GM18870 (cell line): Measurements from ENCODE around the gene ASCL2.
"Not testable (repeated sequence)": the region's sequence is repeated elsewhere in the genome, so short reads cannot be mapped to it uniquely, and the experiment has no call there.

Experiments
- ATAC-seq: cut with Tn5 transposase; IDR thresholded peaks from one replicate; pipeline ENCODE4 v1.9.1; 2021; ENCODE audit warnings: moderate library complexity; ENCODE audit not compliant: unreplicated experiment

ASCL2 gene

GRCh38 chr11:2237457-2238238 is 32.7 kb downstream of the ASCL2 start:
- ATAC-seq = no peak

DNA sequence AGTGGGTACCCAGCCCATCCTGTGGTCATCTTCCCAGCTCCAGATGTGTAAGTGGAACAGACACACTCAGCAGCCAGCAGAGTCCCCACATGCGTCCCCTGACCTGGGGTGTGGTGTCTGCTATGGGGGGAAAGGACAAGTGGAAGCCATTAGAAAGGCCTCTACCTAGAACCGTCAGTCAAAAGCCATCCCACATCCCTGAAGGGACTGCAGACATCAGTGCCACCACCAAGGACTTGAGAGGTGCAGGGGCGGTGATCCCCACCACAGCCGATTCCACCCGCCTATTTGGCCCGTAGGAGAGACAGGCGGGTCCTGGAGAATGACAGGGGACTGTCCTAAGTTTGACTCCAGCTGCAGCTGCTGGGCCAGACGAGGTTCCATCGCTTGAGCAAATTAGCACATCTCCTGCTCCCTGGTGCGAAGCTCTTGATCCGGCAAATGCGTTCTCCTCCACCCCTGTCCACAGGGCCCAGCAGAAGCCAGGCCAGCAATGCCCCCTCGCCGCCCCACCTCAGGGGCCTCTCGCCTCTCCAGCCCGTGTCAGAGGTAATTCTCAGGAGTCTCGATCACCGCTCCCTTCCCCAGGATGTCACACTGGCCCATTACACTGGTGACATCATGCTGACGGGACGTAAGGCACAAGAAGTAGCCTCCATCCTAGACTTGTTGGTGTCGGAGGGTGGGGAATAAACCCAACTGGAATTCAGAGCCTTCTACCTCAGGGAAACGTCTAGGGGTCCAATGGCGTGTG is 33.8 kb downstream of the ASCL2 start:
- ATAC-seq = not testable (repeated sequence)

- no peak for ATAC-seq
Observed at GRCh38 chr11:2235588-2236326, 34.6 kb downstream of the ASCL2 start.

DNA sequence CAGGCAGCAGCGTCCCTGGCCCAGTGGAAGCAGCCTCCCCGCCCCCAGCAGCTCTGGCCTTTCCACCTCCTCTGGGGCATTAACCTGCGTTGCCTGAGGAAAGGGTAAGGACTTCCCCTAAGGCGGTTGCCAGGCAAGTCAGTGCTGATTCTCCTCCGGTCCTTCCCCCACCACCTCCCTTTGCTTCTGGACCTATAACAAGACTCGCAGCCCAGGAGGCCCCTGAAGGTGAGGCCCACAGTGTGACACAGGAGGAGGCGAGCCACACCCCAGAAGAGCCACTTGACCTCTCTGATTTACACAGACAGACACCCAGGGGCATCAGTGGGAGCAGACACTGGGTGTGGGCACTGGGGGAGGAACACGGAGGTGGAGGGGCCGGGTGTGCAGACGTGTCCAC is 35.4 kb downstream of the ASCL2 start:
- ATAC-seq = no peak

DNA sequence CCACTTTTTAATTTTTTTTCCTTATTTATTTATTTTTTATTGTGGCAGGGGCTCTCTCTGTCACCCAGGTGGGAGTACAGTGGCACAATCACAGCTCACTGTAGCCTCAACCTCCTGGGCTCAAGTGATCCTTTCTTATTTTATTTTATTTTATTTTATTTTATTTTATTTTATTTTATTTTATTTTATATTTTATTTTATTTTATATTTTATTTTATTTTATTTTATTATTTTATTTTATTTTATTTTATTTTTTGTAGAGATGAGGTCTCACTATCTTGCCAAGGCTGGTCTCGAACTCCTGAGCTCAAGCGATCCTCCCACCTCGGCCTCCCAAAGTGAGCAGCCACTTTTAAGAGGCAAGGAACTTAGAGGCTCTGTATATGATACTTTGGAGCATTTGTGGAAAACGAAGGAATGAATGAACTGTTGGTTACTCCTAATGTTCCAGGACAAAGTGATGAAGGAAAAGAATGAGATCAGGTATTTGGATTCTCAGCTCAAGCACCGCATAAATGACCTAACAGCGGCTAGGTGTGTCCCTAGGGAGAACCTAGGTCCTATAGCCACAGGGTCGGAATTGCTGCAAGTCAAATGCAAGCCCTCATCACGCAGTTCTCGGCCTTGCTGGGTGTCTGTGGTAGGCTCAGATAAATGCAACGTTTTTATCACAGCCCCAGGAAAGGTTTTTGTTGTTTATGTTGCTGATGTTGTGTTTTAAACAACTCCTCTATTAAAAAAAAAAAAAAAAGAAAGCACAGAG is 36.5 kb downstream of the ASCL2 start:
- no peak for ATAC-seq

DNA sequence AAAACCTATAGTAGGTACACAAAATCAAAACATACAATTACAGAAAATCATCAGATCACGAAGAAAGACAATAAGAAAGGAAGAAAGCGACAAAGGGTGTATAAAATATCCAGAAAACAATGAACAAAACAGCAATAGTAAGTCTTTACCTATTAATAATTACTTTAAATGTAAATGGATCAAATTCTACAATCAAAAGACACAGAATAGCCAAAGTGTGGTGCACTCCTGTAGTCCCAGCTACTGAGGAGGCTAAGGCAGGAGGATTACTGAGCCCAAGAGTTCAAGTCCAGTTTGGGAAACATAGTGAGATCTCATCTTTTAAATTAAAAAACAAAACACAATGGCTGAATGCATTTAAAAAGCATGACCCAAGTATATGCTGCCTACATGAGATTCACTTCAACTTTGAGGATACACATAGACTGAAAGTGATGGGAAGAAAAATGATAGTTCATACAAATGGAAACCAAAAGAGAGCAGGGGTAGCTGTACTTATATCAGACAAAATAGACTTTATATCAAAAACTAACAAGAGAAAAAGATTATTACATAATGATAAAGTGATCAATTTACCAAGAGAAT is 40.6 kb downstream of the ASCL2 start:
- ATAC-seq = no peak

- ATAC-seq = no peak
Observed at GRCh38 chr11:2224254-2224653, 46.1 kb downstream of the ASCL2 start.

DNA sequence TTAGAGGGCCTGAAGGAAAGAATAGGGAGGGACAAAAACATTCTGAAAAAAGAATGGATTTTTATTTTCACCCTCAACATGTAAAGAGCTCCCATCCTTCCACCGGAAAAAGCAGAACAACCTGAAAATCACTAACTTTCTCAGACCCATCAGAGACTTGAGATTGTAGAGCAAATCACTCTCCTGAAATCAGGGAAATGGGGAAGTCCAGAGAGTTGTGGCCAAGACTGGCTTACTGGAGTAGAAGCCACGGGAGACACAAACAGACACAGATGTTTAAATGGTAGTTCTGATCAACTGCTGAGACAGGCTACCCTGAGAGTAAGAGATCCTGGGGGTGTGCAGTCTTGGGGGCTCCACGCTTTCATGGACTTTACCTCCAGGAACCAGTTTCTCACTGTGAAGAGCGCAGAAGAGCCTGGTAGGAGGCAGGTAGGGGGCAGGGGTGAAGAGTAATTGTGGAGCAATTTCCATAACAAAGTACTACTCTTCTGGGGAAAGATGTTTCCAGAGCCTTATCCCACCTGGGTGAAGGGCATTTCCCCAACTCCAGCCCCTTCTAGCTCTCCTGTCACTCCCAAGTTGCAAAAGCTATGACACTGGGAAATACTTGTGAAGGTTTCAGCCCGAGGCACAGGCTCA is 47.1 kb downstream of the ASCL2 start:
- no peak for ATAC-seq

DNA sequence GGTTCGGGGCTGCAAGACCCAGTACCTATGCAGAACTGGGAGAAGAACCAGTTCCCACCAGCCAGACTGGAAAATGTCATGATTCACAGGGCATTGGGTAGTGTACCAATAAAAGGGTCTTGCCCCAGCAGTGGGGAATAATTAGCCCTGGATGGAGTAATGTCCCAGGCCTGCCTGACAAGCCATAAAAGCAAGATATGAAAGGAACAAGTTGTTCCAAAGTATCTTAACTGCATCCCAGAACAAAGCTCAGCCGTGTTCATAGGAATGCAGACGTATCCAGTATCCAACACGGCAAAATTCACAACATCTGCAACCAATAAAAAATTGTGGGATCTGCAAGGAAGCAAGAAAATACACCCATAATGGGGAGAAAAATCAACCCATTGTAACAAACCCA is 47.9 kb downstream of the ASCL2 start:
- no peak for ATAC-seq

- no peak for ATAC-seq
Observed at GRCh38 chr11:2221591-2221990, 48.8 kb downstream of the ASCL2 start.

- no peak for ATAC-seq
Observed at GRCh38 chr11:2221024-2221423, 49.4 kb downstream of the ASCL2 start.

DNA sequence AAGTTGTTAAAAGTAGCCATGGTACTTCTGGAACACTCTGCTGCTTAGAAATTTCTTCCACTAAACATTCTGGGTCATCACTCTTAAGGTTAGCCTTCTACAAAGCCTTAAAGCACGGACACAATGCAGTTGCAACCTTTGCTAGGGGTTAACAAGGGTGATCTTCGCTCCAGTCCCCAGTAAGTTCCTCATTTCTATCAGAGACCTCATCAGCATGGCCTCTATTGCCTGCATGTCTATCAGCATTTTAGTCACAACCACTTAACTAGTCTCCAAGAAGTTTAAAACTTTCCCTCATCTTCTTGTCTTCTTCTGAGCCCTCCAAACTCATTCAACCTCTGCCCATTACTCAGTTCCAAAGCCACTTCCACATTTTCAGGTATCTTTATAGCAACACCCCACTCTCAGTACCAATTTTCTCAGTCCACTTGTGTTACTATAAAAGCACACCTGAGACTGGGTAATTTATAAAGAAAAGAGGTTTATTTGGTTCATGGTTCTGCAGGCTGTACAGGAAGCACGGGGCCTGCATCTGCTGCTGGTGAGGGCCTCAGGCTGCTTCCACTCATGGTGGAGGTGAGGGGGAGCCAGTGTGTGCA is 50.1 kb downstream of the ASCL2 start:
- ATAC-seq = no peak

- no peak for ATAC-seq
Observed at GRCh38 chr11:2219318-2220017, 50.9 kb downstream of the ASCL2 start.
